Measurements from ENCODE around the gene NUTM1.

DNA sequence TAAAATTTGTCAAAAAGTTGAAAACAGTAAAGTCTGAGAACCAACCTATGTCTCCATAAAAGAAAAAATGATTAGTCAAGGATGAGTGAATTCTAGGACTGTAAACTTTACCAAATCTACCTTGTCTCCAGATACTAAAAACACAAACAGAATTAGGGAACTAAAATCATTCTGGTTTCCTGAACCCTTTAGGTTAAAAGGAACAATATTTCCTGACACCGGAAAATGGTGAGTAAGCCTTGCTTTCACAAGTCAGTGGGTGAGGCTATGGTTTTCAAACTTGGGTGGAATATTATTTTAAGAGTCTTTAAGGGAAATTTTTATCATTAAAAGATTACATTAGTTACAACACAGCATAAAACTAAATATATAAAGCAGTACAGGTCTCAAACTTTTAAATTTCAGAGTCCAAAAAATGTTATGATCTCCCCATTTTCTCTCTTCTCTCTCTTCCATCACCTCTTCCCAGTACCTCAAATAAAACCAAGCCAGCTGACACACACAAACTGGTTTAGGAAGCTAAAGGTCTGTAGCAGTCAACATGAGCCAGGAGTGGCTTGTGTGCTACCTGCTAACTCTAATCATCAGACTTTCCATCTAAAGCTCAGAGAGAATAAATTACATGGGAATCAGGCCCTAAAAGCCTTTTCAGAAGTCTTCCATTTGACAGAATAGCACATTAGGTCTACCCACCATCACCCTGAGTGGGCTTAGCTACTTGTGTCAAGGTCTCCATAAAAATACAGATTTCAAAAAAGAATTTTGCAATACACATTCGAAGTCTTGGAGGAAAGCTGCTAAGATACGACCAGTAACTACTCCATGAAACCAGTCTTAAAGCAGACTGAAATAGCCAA, 7.7 kb upstream of the NUTM1 start:
- TF ChIP-seq POLR2A (IDR thresholded peaks at IDR 0.05; ENCODE audit: borderline replicate concordance, extremely low read depth, insufficient read depth, insufficient read length) = no peak
- no peak for TF ChIP-seq ZNF274 (IDR thresholded peaks at IDR 0.05; ENCODE audit: low read depth, low read length)
- TF ChIP-seq JUND (IDR thresholded peaks at IDR 0.05) = no peak
- no peak for TF ChIP-seq POLR2AphosphoS5 (IDR thresholded peaks at IDR 0.05; ENCODE audit: low read depth, low read length)
- TF ChIP-seq EZH2 (IDR thresholded peaks at IDR 0.05) = no peak
- TF ChIP-seq CTCF (IDR thresholded peaks at IDR 0.05 in 2 of 3, conservative IDR thresholded peaks at IDR 0.05 in 1 of 3; ENCODE audit: borderline replicate concordance in 1 of 3, insufficient read depth in 1 of 3, low read depth in 2 of 3, low read length in 2 of 3) = no peak
- TF ChIP-seq, protein P1, sequence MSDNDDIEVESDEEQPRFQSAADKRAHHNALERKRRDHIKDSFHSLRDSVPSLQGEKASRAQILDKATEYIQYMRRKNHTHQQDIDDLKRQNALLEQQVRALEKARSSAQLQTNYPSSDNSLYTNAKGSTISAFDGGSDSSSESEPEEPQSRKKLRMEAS (IDR thresholded peaks at IDR 0.05) = no peak
- no peak for TF ChIP-seq ZFX (IDR thresholded peaks at IDR 0.05)
- TF ChIP-seq ZBTB33 (IDR thresholded peaks at IDR 0.05; ENCODE audit: extremely low read depth, insufficient replicate concordance, low read length) = no peak
- no peak for TF ChIP-seq EZH2phosphoT487 (IDR thresholded peaks at IDR 0.05; ENCODE audit: borderline replicate concordance)
- no peak for TF ChIP-seq CEBPB (IDR thresholded peaks at IDR 0.05; ENCODE audit: low read depth)
- no peak for TF ChIP-seq SP1 (IDR thresholded peaks at IDR 0.05; ENCODE audit: low read depth)

Data from HCT116 (cell line).